ENCODE results near the gene POR.

GRCh38 chr7:75979759-75980429 lies 64.9 kb downstream of the POR start:
- TF ChIP-seq CTCF (IDR thresholded peaks at IDR 0.05; ENCODE audit: poor library complexity) = no peak
- TF ChIP-seq EZH2 (IDR thresholded peaks at IDR 0.05; ENCODE audit: borderline replicate concordance) = no peak
